ENCODE data around the gene MAL.
A peak's percentile ranks its signal among the peaks of the same experiment; 100 is the strongest.

Gene MAL

DNA sequence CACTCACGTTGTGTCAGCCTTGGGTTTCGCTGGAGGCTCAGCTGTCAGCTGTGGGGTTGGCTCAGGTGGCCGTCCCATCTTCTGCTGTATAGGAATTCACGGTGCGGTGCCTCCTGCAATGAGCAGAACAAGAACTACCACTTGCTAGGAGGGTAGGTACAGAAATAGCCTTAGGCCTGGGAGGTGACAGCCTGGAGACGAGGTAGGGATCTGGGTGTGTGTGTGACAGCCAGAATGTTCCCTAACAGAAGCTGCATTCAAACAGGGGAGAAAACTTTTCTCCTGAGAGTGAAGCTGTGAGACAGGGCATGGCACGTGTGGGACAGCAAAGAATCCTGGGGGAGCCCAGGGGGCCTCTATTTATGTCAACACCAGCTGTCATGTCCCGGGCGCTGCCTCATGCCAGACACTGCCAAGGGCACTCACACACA, 8.4 kb upstream of the MAL start:
- DNase-seq: no peak

DNA sequence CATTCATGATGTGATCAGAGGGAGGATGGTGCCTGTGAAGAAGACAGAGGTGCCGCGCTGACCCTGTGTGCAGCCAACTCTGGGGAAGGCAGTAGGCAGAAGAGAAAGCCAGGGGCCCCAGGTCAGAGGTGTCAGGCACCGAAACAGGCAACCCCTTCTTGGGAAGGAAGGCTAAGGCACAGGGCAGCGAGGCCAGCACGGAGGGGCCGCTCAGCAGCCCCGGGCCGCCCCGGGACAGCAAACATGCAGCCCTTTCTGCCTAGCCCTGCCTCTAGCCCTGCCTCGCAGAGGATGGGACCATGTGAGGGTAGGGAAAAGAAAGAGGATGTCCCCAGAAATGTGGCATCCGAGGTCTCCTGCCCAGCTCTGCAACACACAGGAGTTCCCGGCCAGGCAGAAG, 7.7 kb upstream of the MAL start:
- no peak for DNase-seq

DNA sequence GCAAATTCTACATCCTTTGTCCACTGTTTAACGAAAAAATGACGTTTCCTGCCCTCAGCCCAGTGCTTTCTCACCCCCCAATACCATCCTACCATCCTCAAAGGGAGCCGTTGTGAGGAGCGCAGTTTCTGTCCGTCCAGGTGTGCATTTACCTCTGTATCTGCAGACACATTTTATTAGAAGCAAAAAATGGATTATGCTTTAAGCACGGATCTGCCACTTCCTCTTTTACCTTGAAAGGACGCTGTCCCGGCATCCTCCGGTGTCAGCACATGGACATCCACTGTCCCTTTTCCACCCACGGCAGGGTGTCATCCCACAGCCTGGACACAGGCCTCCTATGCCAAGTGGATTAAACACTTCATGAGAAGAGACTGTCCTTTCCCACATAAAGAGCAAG, 7.2 kb upstream of the MAL start:
- DNase-seq: no peak

DNA sequence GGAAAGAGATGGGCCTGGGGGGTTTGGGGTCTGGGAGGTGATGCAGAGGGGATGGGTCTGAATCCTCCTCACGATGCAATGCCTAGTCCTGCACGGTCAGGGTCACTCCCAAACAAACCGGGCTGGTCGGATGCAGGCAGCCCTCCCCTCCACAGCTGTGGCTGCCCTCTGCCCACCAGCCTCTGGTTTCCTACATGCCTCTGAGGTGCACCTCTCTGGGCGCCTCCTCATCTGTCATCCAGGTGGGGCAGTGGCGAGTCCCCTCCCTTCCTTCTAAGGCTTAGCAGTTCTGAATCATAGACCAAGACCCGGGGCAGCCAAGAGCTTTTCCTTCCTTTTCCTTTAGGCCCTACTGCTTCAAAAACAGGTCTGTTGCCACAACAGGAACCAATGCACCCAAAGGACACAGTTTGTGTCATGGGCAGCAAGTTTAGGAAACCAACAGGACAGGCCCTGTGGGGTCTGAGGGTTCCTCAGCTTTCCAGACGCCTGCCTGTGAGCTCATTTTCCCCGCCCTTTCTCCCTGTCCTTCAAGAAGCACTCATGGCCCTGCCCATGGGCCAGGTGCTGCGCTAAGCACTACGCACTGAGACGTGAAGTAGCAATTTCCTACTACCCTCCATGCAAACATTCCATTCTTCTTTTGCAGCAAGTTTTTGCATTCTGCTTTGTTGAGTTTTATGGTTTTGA, 6.5 kb upstream of the MAL start:
- no peak for DNase-seq

DNA sequence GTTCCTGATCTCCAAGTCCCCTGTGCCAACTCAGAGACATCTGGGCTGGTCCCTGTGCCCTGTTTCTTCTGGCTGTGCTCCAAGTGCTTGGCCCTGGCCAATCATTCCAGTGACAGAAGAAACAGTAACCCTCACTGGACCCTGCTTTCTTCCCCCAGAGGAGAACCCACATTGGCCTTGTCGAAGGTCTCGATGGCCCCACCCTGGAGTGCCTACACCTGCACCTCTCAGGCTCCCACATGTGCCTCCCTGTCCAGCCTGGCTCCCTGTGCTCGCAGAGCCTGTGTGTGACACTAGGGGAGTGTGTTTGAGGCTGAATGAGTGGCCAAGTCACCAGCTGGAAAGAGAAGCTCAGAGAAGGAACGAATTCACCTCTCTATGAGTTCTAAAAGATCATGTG, 5.9 kb upstream of the MAL start:
- no peak for DNase-seq

DNA sequence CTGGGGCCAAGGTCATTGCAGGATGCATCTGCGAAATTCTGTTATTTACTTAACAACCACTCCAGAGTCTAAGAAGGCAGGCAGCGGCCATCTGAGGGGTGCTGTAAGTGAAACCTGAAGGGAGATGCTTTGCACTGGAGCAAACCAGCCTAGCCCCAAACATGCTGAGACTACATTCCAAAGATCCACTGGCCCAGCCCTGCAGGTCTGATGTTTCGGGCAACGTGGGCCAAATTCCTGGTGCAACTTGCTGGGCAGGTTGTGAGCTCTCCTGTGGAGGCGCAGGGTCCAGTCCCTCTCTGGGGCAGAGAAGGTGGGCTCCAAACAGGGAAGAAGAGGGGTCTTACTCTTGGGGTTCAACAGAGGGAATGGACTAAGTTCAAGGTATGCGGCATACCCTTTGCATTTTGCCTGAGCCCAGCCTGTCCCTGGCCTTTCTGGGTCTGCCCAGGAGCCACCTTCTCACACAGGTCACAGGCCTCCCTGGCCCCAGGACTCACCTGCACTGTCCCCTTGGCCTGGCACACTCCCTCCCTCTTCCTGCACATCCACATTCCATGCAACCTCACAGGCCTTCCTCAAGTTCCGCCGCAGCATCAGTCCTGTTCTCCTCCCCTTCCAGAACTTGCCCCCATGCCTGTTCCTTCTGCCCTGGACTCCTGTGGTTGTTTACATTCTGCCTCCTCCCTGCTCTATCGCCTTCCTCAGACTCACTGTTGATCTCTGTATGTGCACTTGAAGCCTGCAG, 5.1 kb upstream of the MAL start:
- no peak for DNase-seq

DNA sequence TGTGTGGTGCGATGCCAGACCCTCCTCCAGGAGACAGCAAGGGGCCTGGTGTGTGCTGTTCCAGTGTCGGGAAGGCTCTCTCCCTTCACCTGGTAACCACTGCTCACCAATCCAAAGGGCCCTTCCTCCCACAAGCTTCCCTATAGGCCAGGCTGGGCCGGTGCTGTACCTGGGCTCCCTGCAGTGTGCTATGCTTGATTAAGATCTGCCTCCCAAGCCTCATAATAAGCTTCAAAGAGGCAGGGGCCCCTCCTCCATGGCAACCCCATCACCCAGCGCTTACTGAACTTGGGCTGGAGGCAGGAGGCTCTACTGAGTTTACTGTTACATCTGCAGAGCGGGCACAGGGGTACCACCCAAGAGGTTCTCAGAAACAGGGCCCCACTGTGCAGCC, 4.5 kb upstream of the MAL start:
- DNase-seq: no peak

DNA sequence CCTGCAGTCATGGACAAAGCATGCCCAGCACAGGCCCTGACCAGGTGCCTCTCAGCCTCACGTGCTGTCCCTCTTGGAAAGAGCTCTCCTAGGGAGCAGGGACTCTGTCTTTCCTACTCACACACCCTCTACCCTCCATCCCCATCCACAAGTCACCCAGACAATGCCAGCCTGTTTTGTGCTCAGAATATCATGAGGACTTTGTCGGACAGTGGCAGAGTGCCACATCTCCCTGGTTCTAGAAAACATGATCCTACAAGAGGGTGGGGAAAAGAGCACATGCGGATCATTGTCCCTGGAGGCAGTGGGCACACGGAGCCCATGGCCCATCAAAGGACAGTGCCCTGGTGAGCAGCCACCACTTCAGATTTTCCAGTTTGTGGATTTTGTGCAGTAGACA, 3.7 kb upstream of the MAL start:
- DNase-seq: no peak

DNA sequence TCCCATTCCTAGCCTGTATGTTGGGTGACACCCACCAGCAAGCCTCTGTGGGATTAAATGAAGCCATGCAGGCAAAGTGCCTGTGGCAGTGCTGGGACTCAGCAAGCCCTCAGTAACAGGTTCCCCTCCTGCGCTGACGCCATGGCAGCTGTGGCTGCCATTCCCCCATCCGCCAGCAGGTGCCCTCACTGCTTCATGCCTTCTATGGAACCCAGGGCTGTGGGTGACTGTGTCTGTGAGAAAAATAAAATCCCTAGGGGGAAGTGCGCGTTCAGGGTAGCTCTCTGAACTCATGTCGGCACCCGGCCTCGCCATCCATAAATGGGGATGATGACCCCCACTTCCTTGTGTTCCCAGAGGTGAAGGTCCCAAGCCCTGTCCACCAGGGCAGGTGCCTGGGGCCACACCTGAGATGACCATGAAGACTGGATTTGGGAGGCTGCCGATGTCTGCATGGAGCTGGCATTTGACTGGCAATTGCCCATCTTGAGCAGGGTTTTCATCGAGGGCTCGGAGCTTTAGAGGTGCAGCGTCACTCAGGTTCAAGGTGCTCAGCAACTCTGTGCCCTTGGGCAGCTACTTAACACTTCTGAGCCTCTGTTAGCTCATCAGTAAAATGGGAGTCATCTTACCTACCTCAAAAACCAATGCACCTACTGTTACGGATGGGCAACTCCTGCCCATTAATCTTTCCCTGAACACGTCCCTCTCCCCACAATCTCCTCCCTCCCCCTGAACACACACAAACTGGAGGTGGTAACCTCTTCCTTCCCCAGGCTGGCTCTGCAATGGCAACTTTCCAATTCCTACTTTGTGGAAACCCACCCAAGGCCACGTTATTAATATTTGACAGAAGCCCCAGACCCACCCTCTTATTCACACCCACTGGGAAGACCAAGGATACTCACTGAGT, 2.9 kb upstream of the MAL start:
- DNase-seq: peak; percentile 57

DNA sequence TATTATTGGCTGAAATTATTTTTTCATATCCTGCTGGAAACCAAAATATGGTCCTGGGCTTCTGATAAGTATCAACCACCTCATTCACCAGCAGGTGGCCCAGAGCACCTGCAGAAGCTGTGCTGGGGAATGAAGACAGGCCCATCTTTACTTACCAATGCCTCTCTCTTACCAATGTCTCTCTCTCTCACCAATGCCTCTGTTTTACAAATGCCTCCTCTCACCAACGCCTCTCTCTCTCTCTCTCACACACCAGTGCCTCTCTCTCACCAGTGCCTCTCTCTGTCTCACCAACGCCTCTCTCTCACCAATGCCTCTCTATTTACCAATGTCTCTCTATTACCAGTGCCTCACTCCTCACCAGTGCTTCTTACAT, 2.3 kb upstream of the MAL start:
- DNase-seq: no peak

DNA sequence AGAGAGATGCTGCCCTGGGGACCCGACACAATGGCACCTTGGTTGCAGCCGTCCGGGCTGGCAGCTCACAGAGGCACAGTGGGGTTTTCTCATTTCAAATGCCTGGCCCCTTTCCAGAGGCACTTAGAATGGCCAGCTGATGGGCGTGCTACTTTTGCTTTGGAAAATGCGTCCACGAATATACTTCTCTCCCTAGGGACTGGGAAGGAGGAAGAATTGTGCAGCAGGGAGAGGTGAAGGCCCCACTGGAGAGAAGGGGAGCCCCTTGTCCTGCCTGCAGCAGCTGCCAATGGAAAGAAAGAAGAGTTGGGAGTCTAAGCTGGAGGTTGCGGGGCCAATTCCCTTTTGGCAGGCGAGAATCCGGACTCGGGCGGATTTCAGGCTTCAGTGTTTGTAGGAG, 1.1 kb upstream of the MAL start:
- no peak for DNase-seq

DNA sequence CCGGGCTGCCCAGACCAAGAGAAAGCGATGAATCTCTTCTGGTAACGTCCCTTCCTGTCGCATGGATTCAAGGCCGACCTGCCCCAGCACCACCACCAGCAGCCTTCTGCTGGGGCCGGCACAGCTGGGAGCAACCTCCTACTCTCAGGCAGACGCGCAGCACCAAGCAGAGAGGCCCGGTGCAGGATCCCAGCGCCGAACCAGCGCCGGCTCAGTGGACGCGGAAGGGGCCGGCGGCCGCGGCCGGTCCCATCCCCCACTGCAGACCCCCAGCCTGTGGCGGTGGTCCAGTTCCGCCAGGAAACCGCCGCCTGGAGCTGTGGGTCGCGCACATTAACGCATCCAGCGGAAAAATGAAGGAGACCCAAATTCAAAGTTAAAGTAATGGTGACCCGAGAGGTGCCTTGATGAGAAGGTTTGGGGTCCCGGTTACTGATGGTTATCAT, 525 bp upstream of the MAL start:
- DNase-seq: no peak

DNA sequence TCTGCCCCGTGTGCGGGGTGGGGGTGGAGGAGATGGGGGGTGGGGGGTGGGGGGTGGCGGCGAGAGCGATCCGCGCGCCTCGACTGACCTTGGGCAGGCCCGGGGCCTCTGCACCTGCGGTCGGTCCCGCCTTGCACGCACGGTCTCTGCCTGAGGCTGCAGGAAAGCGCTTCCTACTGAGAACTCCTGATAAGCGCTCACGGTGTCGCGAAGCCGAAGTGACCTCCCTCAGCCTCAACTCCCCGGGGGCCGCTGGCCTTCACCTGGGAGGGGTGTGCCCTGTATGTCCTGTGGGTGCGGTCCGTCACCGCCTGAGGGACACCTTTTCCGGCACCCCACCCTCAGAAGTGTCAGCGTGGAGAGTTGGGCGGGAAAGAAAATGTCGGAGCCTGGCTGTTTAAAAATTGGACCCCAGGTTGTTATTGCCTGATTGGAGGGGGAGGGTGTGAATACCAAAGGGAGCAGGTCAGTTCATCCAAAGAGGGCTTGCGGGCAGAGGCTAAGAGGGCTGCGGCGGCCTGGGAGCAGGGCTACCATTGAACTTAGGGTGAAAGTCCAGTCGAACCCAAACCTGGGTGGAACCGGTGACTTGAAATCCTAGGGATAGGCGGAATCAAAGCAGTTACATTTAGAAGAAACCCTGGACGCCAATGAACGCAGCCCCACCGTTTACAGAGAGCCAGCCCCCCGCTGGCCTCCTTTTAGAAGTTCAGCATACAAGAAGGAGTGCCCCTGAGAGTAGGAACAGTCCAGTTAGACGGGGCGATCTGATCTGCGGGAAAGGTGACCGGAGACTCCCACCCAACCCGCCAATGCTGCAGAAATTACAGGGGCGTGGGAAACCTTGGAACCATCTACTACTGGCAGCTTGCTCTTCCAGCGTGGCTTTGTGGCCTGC, 1.2 kb downstream of the MAL start:
- no peak for DNase-seq

DNA sequence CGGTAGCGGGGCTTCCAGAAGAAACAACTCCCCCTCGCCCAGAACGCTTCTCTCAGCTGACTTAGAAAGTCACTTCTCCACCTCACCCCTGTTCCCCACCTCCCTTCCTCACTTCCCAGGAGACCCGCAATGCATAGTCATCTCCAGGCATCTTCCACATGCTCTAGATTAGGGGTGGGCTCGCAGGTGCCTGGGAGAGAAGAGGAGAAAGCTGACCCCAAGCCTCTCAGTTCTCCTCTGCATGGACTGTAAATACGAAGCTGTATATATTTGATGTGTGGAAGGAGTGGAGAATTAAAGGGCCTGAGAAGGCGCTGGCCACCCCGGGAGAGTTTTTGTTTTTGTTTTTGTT, 1.8 kb downstream of the MAL start:
- no peak for DNase-seq

DNA sequence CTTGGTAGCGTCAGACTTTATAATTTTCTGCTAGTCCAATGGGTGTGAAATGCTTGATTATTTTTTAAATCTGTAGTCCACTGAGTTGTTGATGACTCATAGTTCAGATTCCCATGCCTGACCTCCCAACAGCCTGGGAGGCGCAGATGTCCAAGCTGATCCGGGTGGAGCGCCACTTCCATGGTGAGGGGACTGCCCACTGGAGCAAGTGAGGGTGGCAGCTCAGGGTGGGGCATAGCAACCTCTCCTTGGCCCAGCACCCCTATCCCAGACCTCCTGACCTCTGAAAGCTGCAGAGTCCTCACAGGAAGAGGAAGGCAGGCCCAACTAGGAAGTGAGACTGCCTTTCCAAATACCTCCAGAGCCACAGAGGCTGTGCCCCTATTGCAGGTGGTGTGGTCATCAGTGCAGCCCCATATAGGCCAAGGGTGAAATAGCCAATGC, 4.4 kb downstream of the MAL start:
- no peak for DNase-seq

DNA sequence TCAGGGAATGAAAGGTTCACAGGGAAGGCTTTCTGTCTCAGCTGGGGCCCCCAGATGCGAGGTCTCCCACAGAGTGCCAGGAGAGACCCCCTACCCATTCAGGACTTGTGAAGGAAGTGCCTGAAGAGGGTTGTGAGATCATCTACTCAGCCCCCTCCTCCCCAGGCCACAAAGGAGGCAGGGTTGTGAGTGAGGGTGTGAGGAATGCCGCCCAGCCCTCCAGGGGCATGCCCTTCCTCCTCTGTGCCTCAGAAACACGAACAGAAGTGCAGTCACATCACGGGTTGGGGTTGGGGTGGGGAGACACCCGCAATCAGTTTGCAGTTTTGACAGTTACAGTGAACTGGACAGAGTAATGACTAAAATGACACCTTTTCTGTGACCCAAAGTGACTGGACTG, 5.0 kb downstream of the MAL start:
- DNase-seq: no peak

DNA sequence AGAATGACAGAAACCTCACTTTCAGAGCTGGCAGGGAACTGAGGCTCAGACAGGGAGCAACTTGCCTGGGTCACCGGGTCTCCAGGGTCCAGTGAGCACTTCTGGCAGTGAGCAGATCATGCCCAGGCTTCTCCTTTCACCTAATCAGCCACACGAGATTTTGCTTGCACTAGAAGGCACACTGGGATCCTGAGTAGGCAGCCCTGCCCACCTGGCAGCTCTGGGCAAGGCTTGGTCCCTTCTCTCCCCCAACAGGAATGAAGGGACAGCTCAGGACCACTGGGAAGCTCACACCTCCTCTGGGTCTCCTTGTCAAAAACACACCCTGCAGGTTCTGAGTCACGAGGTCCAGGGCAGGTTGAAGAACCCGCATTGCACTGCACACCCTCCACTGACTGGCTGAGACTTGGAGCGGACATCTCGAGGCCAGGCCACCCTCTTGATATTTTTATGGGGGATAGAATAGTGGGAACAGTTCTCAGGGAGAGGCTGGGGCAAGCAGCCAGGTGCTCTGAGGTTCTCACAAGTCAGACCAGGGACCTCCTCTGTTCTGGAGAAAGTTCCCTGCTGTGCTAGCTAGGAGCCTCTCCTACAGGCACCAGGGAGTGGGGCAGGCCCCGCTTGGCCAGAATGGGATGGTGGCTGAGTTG, 5.7 kb downstream of the MAL start:
- DNase-seq: no peak

DNA sequence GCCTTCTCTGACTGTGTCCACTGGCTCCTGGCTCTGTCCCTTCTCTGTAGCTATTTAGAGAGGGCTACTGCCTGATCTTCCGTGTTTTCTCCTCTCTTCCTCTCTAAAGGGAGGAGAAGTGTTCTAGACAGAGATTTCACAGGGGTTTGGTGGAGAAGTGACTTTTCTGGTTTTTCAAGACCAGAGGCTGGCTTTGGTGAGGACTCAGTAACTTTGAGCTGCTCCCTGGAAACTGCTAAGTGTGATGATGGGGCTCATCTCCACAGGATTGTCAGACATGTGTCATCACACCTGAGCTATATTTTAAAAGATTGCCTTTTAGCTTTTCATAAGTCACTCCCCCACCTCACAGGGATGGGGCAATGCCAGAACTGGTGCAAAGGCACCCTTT, 6.2 kb downstream of the MAL start:
- no peak for DNase-seq

DNA sequence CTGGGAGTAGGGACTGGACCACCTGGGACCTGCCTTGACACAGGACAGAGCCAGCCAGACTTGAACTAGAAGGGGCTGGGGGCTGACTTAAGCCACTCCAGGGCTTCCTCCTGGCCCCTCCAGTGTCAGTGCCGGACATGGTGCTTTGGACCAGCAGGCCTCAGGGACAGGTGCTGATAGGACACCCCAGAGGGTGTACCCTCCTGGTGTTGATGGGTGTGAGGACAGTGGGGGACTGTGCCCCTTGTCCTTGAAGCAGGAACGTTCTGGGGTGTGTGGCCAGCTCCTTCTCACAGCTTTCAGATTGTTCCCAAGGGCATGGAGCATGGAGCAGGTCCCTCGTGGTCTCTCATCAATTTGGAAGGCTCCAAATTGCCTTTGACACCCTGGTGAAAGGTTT, 6.8 kb downstream of the MAL start:
- DNase-seq: no peak

DNA sequence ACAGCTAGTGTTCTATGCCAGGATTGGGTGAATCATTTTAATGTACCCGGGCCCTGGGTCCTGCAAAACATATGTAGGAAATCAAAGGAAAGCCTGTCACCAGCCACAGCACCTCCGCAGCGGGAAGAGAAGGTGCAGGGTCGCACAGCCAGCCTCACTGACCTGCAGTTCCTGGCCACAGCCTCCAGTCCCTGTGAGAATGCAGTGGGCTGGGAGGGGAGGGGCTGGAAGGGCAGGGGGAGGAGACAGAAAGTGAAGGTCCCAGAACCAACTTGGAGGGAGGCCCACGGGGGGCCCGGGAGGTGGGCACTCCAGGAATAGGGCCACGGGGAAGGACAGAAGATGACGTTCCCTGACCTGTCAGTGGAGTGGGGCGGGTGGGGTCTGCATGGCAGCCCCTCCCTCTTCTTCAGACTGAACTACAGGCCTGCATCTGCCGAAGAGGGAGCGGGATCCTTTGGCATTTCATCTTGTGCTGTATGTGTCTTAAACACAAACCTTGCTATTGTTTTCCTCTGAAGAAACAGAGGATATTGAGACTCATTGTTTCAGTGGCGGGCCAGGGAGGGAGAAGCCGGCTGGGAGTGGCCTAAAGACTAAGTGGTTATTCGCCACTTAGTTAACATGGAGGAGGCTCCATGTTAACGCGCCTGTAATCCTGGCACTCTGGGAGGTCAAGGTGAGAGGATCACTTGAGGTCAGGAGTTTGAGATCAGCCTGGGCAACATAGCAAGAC, 7.5 kb downstream of the MAL start:
- no peak for DNase-seq

DNA sequence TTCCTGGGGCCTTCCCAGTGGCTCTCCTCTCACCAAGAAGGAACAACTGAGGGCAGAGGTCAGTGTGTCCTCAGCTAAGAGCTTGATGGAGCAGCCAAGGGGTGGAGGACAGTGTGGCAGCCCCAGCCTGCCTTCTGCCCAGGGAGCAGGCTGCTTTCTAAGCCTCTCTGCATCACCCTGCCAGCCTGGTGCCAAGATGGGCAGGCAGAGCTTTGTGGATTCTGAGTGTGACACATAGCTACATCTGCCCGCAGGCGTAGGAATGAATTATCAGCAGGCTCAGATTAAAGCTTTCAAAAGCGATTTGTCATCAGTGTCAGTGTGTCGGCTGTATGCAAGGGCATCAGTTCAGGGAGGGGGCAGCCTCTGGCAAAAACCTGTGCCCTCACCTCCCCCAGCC, 8.7 kb downstream of the MAL start:
- no peak for DNase-seq

DNA sequence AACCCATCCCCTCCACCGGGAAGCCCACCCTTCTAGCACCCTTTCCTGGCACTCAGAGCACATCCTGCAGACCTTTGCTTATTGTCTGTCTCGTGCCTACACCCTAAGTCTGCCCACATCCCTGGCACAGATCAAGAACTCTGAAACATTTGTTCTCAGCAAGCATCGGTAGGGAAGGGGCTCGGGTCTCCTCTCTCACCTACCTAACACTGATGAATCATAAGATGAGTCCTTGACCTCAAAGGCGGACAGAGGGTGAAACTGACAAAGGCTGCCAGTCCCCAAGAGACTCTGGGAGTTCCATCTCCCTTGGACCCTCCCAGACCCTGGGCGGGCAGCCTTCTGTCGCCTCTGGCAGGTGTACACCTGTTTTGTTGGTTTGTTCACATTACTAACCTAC, 9.3 kb downstream of the MAL start:
- DNase-seq: no peak
